Measurements from ENCODE around the gene MEIS2.

- TF ChIP-seq CTCF (IDR thresholded peaks at IDR 0.05) (no peak), POLR2A (IDR thresholded peaks at IDR 0.05) (no peak)
Observed at GRCh38 chr15:37058316-37058985, 41.9 kb downstream of the MEIS2 start.

Measured in thyroid gland (tissue), 4 donors.